ENCODE data around the gene CPNE4.

GRCh38 chr3:131491775-131492174 is 543.0 kb downstream of the CPNE4 start:
- TF ChIP-seq POLR2A (IDR thresholded peaks at IDR 0.05; ENCODE audit: low read depth, low read length) (no peak), POLR2AphosphoS5 (IDR thresholded peaks at IDR 0.05; ENCODE audit: low read depth, low read length) (no peak), TAF1 (IDR thresholded peaks at IDR 0.05; ENCODE audit: low read depth, low read length) (no peak), SPI1 (IDR thresholded peaks at IDR 0.05; ENCODE audit: low read depth, low read length) (no peak)

Measured in GM12891 (cell line).